ENCODE data around the gene SHANK3.
"Not testable (repeated sequence)": the region's sequence is repeated elsewhere in the genome, so short reads cannot be mapped to it uniquely, and the experiment has no call there.

The SHANK3 gene

DNA sequence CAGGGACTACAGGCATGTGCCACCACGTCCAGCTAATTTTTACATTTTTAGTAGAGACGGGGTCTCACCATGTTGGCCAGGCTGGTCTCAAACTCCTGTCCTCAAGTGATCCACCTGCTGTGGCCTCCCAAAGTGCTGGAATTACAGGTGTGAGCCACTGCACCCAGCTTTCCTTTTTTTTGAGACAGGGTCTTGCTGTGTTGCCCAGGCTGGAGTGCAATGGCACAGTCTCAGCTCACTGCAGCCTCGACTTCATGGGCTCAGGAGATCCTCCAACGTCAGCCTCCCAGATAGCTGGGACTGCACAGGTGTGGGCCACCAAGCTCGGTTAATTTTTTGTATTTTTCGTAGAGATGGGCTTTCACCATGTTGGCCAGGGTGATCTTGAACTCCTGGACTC, 18.0 kb upstream of the SHANK3 start:
- FAIRE-seq: not testable (repeated sequence)

DNA sequence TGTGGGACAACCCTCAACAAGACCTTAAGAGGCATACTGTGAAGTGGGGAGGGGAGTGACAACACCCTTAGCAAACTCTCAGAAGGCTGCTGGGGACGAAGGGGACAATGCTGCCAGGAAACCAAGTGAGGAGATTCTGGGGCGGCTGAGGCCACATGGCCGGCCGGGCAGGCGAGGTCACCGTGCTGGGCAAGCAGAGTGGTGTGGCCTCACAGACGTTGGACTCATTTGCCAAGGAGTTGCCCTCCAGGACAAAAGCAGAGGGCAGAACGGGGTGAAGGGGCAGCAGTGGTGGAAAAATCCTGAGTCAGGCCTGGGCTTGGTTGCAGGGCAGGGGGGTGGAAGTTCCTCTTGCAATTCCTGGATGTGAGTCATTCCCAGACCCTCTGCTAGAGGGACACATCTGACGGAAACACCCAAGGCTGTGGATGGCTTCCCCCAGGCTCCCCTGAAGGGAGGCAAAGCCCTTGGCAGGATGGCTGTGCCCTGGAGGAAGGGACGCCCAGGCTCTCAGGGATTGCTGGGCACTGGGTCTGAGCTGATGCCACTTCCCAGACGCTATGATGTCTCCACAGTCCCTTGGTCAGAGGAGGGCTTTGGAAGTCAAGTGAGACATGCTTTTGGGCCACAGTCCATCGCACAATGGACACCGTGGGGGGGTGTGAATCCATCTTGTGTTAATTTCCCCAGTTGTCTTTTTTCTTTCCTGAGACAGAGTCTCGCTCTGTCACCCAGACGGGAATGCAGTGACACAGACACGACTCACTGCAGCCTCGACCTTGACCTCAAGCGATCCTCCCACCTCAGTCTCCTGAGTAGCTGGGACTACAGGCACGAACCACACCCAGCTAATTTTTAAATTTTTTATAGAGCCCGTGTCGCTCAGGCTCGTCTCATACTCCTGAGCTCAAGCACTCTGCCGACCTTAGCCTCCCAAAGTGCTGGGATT, 16.2 kb upstream of the SHANK3 start:
- FAIRE-seq: no peak

DNA sequence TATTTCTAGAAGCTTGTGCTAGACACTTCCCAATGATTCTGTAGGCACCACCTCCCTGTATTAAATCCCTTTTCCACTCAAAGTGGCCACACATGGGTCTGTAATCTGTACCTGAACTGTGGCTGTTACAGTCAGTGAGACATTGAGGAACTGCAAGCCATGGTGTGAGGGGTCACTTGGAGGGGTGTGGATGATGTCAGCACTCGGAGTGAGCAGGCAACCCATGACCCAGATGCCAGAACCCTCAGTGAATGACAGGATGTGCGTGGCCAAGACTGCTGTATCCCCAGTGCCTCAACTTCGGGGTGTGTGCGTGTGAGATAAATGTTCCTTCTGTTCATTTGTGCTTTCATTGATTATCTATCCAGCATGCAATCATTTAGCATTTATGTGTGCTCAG, 14.7 kb upstream of the SHANK3 start:
- no peak for FAIRE-seq

DNA sequence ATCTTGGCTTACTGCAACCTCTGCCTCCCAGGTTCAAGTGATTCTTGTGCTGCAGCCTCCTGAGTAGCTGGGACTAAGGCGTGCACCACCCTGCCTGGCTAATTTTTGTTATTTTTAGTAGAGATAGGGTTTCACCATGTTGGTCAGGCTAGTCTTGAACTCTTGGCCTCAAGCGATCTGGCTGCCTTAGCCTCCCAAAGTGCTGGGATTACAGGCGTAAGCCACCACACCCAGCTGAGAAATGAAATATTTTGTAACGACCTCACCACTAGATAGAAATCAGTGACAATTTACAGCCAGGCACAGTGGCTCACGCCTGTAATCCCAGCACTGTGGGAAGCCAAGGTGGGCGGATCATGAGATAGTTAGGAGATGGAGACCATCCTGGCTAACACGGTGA, 12.9 kb upstream of the SHANK3 start:
- not testable (repeated sequence) for FAIRE-seq

DNA sequence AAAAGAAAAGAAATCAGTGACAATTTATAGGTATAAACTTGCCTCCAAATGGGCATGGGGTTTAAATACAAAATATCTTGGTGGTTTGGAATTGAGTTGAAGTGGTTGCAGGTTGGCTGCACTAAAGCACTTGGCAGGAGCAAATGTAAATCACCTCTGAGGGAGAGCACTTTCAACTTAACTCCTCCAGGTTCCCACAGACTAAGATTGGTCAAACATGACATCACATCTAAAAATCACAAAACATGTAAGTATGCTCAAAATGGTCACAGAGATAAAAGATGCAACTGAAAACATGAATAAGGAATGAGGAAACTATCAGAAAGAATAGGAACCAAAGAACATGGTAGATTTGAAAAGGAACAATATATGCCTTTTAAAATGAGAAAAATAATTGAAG, 12.3 kb upstream of the SHANK3 start:
- no peak for FAIRE-seq

DNA sequence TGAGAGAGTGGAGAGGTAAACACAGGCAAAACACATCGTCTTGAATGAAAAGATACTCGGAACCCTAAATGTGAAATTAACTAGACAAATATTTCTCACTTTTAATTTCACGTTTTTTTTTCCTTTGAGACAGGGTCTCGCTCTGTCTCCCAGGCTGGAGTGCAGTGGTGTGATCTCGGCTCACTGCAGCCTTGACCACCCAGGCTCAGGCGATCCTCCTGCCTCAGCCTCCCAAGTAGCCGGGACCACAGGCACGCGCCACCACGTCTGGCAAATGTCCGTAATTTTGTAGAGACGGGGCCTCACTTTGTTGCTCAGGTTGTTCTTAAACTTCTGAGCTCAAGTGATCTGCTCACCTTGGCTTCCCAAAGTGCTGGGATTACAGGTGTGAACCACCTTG, 7.4 kb upstream of the SHANK3 start:
- FAIRE-seq: no peak

DNA sequence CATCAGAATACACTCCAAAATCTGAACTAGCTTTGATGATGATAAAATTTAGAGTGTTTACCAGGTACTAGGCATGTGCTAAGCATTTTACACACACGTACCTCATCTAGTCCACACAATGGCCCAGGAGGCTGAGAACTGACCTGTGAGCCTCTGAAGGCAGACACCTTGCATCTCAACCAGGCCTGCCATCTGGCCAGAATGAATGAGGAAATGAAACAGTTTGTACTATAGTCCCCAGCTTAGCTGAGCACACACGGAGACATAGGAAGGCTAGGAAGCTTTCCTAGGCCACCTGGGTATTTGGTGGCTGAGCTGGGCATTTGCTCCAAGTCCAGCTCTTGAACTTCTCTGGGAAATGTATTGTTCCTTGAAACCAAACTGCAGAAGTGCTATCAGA, 6.9 kb upstream of the SHANK3 start:
- FAIRE-seq: no peak

DNA sequence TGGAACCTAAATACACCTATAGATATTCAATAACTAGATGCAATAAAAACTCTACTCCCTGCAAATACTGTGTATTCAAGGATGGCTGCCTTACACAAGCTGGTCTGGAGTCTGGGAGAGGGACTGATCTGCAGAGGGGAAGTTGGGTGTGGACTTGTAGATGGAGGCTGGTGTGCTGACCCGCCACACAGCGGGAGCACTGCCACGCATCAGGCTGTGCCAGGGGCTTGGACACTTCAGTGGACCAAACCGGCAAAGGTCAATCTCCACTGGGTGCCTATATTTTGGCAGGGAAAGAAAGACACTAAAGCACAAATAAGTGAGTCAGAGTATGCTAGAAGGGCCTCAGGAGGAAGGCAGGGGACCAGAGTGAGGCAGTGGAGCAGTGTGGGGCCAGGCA, 2.1 kb upstream of the SHANK3 start:
- no peak for FAIRE-seq

DNA sequence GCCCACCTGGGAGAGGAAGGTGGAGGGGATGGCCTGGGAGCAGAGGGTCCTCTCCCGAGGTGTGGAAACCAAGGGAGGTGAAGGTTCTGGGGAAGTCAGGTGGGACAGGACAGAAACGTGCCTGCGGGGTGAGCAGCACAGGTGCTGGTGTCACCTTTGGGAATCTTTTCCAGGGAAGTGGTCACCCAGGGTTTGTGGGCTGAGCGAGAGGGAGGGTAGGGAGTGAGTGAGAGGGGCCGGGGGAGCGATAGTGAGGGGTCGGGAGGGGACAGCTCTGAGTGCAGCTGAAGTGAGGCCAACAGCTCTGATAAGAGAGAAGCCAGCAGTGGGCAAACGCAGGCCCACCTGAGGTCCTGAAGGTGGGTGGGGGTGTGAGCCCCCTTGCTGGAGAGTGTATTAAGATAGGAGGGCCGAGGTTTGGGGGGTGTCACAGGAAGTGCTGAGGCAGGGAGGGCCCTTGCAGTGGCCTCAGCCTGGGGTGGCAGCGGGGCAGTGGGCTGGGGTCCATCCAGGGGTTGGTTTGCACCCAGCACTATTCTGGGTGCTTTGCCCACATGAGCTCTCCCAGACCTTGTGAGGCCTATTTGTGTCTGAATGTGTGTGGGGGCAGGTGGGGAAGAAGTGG, 1.6 kb upstream of the SHANK3 start:
- FAIRE-seq: no peak

DNA sequence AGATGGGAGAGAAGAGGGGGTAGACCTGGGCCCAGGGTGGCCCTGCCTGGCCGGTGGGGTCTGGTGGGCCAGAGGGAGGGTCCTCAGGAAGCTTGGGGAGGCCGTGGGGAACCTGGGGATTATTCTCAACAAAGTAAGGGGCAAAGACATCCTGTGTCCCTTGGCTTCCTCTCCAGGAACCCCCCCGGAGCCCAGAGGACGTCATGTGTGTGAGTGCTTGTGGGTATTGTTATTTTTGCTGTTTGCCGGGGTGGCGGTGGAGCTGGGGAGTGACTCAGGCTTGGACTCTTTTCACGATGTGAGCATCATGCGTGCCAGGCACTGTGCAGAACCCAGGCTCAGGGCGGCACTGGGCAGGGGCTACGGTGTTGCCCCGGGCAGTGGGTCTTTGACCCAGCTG, 982 bp upstream of the SHANK3 start:
- no peak for FAIRE-seq

DNA sequence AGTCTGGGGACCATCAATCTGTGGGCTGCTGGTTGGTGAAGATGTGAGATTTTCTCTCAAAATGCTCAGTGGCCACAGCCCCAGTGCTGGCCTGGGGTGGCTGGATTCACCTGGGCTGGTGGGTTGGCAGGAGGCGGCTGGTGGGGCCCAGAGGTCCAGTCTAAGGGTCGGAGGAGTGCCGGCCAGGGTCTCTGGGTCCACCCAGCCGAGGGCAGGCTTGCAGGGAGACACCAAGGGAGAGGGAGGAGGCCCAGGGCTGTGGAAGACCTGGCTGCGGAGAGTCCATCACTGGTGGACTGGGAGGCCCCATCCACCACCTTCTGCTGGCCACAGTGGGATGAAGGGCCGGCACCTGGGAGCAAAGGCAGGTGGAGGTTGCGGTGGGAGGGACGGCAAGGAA, 582 bp upstream of the SHANK3 start:
- no peak for FAIRE-seq

DNA sequence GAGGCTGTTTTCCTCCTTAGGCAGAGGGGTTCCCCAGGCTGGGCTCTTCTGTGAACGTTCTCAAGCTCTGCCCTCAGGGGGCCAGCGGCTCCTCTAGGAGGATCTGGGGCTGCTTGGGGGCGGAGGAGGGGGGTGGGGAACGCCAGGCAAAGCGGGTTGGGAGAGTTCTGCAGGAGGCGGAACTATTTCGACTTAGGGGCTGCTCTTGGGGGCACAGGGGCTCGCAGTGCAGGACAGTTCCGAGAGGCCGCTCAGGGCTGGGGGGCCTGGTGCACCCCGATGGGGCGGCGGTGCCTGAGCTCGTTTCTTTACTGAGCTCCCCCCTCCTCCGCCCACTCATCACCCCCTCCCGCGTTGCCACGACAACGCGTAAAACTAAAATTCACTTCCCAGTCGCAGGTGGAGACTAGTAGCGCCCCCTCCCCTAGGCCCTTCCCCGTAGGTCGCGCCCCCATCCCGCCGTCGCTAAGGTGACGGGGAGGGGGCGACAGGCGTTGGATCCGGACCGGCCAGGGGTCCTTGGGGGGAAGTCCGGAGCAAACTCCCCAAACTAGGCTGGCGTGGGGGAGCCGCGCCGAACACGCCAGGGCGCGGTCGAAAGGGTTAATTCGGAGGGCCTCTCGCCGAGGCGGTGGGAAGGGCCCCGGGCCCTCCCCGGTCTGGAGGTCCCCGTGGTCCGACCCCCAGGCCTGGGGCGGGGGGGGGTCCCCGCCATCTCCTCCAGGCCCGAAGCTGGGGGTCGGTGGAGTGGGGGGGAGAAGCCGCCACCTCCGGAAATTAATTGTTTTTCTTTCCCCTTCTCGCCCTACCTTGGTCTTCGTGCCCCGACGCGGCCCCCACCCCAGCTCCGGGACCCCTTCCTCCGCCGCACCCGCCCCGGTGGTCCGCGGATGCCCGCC, 857 bp downstream of the SHANK3 start:
- no peak for FAIRE-seq

DNA sequence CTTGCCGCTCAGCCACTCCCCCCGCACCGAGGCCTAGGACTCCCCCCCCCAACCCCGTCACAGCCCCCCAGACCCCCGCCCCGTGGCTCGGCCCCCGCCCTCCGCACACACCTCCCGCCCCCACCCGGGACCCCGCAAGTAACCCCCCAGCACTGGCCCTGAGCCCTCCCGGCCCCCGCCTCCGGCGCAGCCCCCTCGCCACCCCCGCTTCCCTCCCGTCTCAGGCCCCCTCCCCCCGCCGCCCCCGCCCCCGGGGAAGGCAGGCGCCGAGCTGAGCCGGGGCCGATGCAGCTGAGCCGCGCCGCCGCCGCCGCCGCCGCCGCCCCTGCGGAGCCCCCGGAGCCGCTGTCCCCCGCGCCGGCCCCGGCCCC, 1.5 kb downstream of the SHANK3 start:
- FAIRE-seq: no peak

DNA sequence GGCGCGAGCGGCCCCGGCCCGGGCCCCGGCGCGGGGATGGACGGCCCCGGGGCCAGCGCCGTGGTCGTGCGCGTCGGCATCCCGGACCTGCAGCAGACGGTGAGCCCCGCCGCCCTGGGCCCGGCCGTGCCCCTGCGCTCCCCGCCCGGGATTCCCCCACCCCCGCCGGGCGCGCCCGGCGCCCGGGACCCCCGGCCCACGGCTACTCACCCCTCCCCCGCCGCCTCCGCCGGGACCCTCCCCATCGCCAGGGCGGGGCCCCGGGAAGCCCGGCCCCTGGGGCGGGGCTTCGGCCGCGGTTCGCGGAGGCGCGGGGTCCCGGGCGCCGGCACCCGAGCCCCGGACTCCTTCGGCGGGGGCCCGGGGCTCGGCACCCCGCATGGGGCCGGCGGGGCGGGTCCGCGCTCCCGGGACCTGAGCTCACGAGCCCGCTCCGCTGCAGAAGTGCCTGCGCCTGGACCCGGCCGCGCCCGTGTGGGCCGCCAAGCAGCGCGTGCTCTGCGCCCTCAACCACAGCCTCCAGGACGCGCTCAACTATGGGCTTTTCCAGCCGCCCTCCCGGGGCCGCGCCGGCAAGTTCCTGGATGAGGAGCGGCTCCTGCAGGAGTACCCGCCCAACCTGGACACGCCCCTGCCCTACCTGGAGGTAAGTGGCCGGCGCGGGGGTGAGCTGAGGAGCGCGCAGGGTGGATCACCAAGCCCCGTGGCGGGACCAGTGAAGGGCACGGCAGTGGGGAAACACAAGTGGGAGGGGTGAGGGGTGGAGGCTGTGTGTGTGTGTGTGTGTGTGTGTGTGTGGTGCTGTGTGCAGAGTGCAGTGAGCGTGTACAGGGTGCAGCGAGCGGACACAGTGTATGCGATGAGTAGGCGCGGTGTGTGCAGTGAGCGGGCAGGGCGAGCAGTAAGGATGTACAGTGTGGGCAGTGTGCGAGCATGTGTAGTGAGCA, 2.3 kb downstream of the SHANK3 start:
- no peak for FAIRE-seq

DNA sequence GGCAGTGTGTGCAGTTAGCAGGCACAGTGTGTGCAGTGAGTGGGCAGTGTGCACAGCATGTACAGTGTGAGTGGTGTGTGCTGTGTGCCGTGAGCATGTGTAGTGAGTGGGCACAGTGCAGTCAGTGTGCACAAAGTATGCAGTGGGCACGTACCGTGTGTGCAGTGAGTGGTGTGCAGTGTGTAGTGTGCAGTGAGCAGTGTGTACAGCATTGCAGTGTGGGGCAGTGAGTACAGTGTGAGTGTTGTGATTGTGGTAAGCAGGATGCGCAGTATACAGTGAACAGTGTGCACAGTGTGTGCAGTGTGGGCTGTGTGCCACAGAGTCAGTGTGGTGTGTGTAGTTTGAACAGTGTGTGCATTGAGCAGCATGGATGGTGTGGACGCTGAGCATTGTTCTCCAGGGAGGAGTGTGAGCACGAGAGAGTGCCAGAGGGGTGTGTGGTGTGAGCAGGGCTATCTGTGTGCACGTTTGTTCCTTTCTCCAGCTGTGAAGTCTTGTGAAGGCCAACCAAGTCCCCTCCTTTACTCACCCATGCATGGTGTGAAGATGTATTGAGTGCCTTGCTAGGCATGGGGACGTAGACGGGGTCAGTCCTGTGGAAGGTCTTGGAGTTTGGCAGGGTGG, 3.0 kb downstream of the SHANK3 start:
- no peak for FAIRE-seq

DNA sequence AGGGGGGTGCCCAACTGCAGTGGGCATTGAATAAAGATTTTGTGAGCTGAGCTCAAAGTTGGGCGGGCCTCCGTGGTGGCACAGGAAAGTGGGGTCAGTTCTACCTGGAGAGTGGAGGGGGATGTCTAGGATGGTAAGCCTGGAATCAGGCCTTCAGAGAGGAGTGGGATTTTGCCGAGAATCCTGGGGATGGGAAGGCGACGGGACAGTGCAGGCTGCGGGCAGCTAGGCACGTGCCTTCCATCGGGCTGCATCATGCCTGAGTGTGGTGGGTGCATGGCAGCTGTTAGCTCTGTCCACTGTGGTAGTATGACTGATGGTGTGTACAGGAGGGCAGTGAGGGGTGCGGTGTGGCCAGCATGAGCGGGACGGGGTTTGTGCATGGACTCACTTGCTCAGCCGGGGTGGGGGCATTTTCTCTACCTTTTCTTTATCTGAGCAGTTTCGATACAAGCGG, 3.6 kb downstream of the SHANK3 start:
- no peak for FAIRE-seq

DNA sequence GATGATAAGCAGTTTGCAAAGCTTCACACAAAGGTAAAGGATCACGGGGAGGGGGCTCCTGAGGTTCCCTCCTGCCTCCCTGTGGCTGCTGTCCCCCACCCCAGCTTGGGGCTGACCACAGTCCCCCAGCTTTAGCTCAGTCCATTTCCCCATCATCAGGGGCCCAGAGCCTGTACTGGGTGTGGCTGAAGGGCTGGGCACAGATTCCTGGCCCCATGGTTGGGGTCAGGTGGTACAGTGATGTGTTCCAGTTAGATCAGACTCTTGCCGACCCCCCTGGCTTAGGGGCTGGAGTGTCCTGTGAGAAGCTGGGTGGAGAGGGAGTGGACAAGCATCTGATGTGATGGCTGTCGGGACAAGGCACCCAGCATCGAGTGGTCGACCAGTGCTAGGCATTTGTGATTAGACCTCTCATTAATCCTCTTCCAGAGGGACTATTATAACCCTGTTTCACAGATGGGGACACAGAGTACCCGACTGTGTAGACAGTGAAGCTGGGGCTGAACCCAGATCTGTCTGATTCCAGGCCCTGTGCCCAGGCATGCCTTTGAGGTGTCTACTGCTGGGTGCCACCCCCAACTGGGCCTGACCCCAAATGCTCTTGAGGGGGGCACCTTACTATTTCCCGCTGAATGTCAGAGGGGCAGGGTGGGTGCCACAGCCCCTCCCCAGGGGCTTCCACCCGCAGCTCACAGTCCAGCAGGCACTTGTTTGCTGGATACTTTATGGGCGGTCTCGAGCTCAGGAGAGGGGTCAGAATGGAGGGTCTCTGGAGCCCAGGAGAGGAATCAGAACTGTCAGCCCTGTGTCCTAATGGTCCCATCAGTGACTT, 4.3 kb downstream of the SHANK3 start:
- no peak for FAIRE-seq

DNA sequence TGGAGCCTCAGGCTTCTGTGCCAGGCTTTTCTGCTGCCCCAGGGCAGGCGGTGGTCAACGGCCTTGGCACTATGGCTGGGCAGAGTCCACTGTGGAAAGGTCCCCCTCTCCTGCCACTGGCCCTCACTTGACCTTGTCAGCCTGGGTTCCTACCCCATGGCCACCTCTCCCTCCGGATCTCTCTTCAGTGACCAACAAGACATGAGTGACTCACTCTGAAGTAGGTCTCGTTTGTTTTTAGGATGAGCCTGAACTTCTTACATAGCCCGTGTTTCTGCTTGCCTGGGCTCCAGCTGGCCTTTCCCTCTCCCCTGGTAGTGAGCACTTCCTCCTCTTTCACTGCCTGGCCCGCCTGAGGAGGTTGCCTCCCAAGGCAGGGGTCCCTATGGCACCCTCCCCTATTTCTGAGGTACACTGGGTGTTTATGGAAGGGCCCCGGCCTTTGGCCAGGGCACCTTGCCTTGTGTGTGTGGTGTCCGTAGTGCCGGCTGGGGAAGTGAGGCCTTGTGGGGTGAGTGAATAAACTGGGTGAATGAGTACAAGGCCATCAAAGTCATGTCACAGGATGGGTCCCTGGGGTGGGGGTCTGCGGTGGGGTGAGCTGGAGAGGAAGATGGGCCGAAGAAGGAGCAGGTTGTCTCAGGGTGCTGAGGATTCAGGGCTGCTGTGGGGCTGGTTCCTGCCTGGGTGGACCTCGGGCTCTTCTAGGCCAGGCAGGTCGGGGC, 5.0 kb downstream of the SHANK3 start:
- FAIRE-seq: no peak

DNA sequence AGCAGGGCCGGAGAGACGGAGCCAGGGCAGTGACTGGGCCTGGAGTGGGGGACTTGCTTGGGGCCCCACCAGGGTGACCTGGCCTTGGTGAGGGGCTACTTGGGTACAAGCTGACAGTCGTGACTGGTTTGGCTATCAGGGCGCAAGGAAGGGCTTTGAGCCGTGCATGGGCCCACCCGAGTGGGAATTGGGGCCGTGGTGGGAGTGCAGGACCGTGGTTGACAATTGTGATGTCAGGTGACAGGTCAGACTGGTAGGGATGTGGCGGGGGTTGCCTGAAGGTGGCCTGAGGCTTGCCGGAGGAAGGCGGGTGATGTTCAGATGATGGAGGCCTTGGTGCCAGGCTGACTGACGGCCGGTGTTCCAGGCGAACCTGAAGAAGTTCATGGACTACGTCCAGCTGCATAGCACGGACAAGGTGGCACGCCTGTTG, 5.6 kb downstream of the SHANK3 start:
- FAIRE-seq: no peak

Measured in endometrium (tissue), 2 donors.